ENCODE measurements around the gene ASTN2.
A peak's percentile ranks its signal among the peaks of the same experiment; 100 is the strongest.

ASTN2 gene

DNA sequence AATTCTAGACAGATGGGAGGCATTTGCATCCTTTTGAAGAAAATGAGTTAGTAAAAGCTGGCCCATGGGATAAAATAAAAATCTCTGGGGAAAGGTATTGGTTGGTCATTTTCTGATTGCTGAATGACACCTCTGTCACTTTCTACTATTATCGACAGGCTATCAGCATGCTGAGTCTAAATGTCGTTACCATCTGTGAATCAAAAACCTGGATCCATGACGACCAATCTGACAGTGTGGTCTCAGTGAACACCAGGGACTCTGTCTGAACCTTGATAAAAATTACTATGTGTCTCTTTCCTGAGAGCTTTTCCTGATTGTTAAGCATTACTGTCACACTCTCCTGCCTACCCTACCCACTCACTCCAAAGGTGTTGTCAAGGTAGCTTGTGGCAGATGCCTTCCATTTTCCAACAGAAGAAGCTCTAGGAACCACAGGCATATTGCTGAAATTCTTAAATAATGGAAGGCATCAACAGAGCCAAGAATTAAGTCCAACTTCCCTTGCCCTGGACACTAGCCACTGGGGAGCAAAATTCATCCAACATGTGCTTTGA, 12.6 kb upstream of the ASTN2 start:
- Histone ChIP-seq H3K36me3 (replicated peaks in 1 of 2; ENCODE audit: control insufficient read depth in 2 of 2, insufficient read depth in 2 of 2, low read length in 2 of 2) (no peaks in the 10 kb centered on the region), H3K27me3 (ENCODE audit: control insufficient read depth in 3 of 3, insufficient read depth in 3 of 3, low read depth in 1 of 3, low read length in 3 of 3) (no peaks in the 10 kb centered on the region)
- no CpG with 5 or more reads among the region's 3 CpGs for WGBS, 2 donors (ENCODE audit: extremely low coverage in 2 of 2, insufficient read length in 2 of 2, insufficient replicate concordance in 1 of 2)

DNA sequence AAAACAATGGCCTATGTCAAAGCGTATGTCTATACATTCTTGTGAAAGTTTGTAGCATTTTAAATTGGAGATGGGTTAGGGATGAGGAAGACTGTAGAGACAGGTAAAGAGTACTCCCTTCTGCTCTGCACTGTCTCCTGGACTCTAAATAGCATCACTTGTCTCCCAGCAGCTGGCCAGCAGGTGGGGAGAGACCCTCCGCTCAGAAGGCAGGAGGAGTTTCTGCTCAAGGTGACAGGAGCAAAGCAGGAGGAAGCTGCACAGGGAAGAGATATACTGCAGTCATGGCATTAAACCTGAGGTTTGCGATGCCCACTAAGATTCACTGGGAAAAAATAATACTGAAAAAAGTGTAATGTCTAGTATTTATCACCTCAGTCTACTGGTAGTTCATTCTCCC, 10.7 kb upstream of the ASTN2 start:
- no peak overlapping the region for H3K4me3 ChIP-seq (ENCODE audit: low read length in 2 of 2)
- no peak overlapping the region for H2AFZ ChIP-seq (ENCODE audit: low read length)
- no peaks in the 10 kb centered on the region for H3K79me1 ChIP-seq (ENCODE audit: low read depth, low read length)
- no peak overlapping the region for H3K23ac ChIP-seq (ENCODE audit: low read depth, low read length, poor library complexity)
- H3K4me1 ChIP-seq (ENCODE audit: control insufficient read depth in 2 of 2, insufficient read depth in 1 of 2, low read depth in 1 of 2, low read length in 2 of 2) = no peaks in the 10 kb centered on the region
- peak overlapping the region; percentile 25 for H3K14ac ChIP-seq (ENCODE audit: low read length)
- DNase-seq (ENCODE audit: low spot score) = no peak
- H3K9me3 ChIP-seq (replicated peaks in 1 of 2; ENCODE audit: control insufficient read depth in 2 of 2, insufficient read depth in 1 of 2, low read depth in 1 of 2, low read length in 2 of 2) = no peaks in the 10 kb centered on the region
- H2BK120ac ChIP-seq (ENCODE audit: low read depth, low read length) = no peak overlapping the region
- no peak overlapping the region for H4K91ac ChIP-seq (ENCODE audit: low read depth, low read length, poor library complexity)
- no peak overlapping the region for H3K18ac ChIP-seq (ENCODE audit: low read length)
- no peak overlapping the region for H2BK12ac ChIP-seq (ENCODE audit: low read length)
- H3K4me2 ChIP-seq (ENCODE audit: insufficient read depth, low read length, poor library complexity, severe bottlenecking) = no peak overlapping the region
- H2AK5ac ChIP-seq (ENCODE audit: low read depth, low read length) = no peak overlapping the region
- H3K4ac ChIP-seq (ENCODE audit: low read length) = no peak overlapping the region
- no peak overlapping the region for H3K27ac ChIP-seq (replicated peaks; ENCODE audit: low read length)
- H4K8ac ChIP-seq (ENCODE audit: low read depth, low read length) = no peak overlapping the region
- H3K27me3 ChIP-seq (ENCODE audit: control insufficient read depth in 3 of 3, insufficient read depth in 3 of 3, low read depth in 1 of 3, low read length in 3 of 3) = no peaks in the 10 kb centered on the region
- no CpG with 5 or more reads among the region's 3 CpGs for WGBS, 2 donors (ENCODE audit: extremely low coverage in 2 of 2, insufficient read length in 2 of 2, insufficient replicate concordance in 1 of 2)
- no peak overlapping the region for H2BK5ac ChIP-seq (ENCODE audit: low read length)
- H3K9ac ChIP-seq (ENCODE audit: low read depth, low read length, poor library complexity) = no peak overlapping the region
- H3K36me3 ChIP-seq (replicated peaks in 1 of 2; ENCODE audit: control insufficient read depth in 2 of 2, insufficient read depth in 2 of 2, low read length in 2 of 2) = no peaks in the 10 kb centered on the region
- no peak overlapping the region for H2BK15ac ChIP-seq (ENCODE audit: low read length)

More for the DNA sequence above, 12.6 kb upstream of the ASTN2 start:
- H3K79me1 ChIP-seq (ENCODE audit: low read depth, low read length) = no peaks in the 10 kb centered on the region
- no peak for DNase-seq (ENCODE audit: low spot score)
- H4K91ac ChIP-seq (ENCODE audit: low read depth, low read length, poor library complexity) = no peak overlapping the region
- H3K4me3 ChIP-seq (ENCODE audit: low read length in 2 of 2) = no peak overlapping the region
- no peak overlapping the region for H3K4ac ChIP-seq (ENCODE audit: low read length)
- H3K4me1 ChIP-seq (ENCODE audit: control insufficient read depth in 2 of 2, insufficient read depth in 1 of 2, low read depth in 1 of 2, low read length in 2 of 2) = no peaks in the 10 kb centered on the region
- no peak overlapping the region for H2BK120ac ChIP-seq (ENCODE audit: low read depth, low read length)
- no peak overlapping the region for H2BK12ac ChIP-seq (ENCODE audit: low read length)
- H2AK5ac ChIP-seq (ENCODE audit: low read depth, low read length) = no peak overlapping the region
- no peak overlapping the region for H3K27ac ChIP-seq (replicated peaks; ENCODE audit: low read length)
- no peak overlapping the region for H3K4me2 ChIP-seq (ENCODE audit: insufficient read depth, low read length, poor library complexity, severe bottlenecking)
- H2AFZ ChIP-seq (ENCODE audit: low read length) = no peak overlapping the region
- no peak overlapping the region for H4K8ac ChIP-seq (ENCODE audit: low read depth, low read length)
- no peaks in the 10 kb centered on the region for H3K9me3 ChIP-seq (replicated peaks in 1 of 2; ENCODE audit: control insufficient read depth in 2 of 2, insufficient read depth in 1 of 2, low read depth in 1 of 2, low read length in 2 of 2)
- no peak overlapping the region for H3K14ac ChIP-seq (ENCODE audit: low read length)
- H3K23ac ChIP-seq (ENCODE audit: low read depth, low read length, poor library complexity) = no peak overlapping the region
- no peak overlapping the region for H2BK5ac ChIP-seq (ENCODE audit: low read length)
- no peak overlapping the region for H2BK15ac ChIP-seq (ENCODE audit: low read length)
- H3K9ac ChIP-seq (ENCODE audit: low read depth, low read length, poor library complexity) = no peak overlapping the region
- H3K18ac ChIP-seq (ENCODE audit: low read length) = no peak overlapping the region

DNA sequence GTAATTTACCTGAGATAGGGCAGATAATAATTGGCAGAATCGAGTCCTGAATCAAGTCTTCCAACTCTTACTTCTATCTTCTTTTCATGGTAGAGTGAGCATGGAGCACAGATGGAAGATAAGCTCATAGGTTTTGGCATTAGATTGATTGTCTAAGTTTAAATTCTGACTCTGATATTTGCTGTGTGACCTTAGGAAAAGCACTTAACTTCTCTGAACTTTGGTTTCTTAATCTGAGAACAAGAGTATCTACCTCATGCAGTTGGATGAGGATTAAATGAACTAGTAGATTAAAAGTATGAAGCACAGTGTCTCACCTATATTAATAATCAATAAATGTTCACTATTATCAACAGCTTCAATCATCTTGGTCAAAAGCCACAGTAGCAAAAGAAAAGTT, 9.4 kb upstream of the ASTN2 start:
- Histone ChIP-seq H3K27me3 (ENCODE audit: control insufficient read depth in 3 of 3, insufficient read depth in 3 of 3, low read depth in 1 of 3, low read length in 3 of 3) (peaks cover 0 to 6% (median 0%) of the 10 kb centered on the region in 3 experiments), H3K14ac (ENCODE audit: low read length) (no peak overlapping the region), H3K4ac (ENCODE audit: low read length) (no peak overlapping the region), H2BK120ac (ENCODE audit: low read depth, low read length) (no peak overlapping the region), H3K18ac (ENCODE audit: low read length) (no peak overlapping the region), H3K9me3 (replicated peaks in 1 of 2; ENCODE audit: control insufficient read depth in 2 of 2, insufficient read depth in 1 of 2, low read depth in 1 of 2, low read length in 2 of 2) (no peaks in the 10 kb centered on the region), H4K91ac (ENCODE audit: low read depth, low read length, poor library complexity) (no peak overlapping the region), H2AFZ (ENCODE audit: low read length) (no peak overlapping the region), H3K79me1 (ENCODE audit: low read depth, low read length) (no peaks in the 10 kb centered on the region), H2AK5ac (ENCODE audit: low read depth, low read length) (no peak overlapping the region), H3K27ac (replicated peaks; ENCODE audit: low read length) (no peak overlapping the region), H3K36me3 (replicated peaks in 1 of 2; ENCODE audit: control insufficient read depth in 2 of 2, insufficient read depth in 2 of 2, low read length in 2 of 2) (no peaks in the 10 kb centered on the region), H2BK15ac (ENCODE audit: low read length) (no peak overlapping the region), H3K4me3 (ENCODE audit: low read length in 2 of 2) (no peak overlapping the region), H2BK12ac (ENCODE audit: low read length) (no peak overlapping the region), H3K4me1 (ENCODE audit: control insufficient read depth in 2 of 2, insufficient read depth in 1 of 2, low read depth in 1 of 2, low read length in 2 of 2) (no peaks in the 10 kb centered on the region), H4K8ac (ENCODE audit: low read depth, low read length) (no peak overlapping the region), H2BK5ac (ENCODE audit: low read length) (no peak overlapping the region), H3K4me2 (ENCODE audit: insufficient read depth, low read length, poor library complexity, severe bottlenecking) (no peak overlapping the region), H3K9ac (ENCODE audit: low read depth, low read length, poor library complexity) (no peak overlapping the region), H3K23ac (ENCODE audit: low read depth, low read length, poor library complexity) (no peak overlapping the region)
- no CpG with 5 or more reads among the region's 1 CpG for WGBS, 2 donors (ENCODE audit: extremely low coverage in 2 of 2, insufficient read length in 2 of 2, insufficient replicate concordance in 1 of 2)
- no peak for DNase-seq (ENCODE audit: low spot score)

DNA sequence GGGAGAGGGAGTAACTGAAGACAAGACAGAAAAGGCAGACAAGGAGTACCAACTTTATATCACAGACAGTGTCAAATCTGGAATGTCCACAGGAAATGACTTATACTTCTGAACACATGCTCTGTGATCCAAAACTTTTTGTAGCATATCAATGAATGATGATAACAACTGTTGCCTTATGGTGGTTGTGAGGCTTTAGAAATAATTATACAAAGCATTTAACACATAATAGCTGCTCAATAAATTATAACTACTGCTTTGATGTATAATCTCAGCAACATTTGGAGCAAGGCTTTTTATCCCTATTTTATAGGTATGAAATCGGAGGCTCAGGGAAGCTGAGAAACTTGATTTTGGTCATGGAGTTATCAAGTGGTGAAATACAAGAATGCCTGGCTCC, 3.3 kb upstream of the ASTN2 start:
- Histone ChIP-seq H3K27me3 (ENCODE audit: control insufficient read depth in 3 of 3, insufficient read depth in 3 of 3, low read depth in 1 of 3, low read length in 3 of 3) (peaks cover under 1 to 46% (median 15%) of the 10 kb centered on the region in 3 experiments), H2BK15ac (ENCODE audit: low read length) (no peak overlapping the region), H3K9me3 (replicated peaks in 1 of 2; ENCODE audit: control insufficient read depth in 2 of 2, insufficient read depth in 1 of 2, low read depth in 1 of 2, low read length in 2 of 2) (no peaks in the 10 kb centered on the region), H2AFZ (ENCODE audit: low read length) (no peak overlapping the region), H3K4me1 (ENCODE audit: control insufficient read depth in 2 of 2, insufficient read depth in 1 of 2, low read depth in 1 of 2, low read length in 2 of 2) (peaks cover 0 to 6% of the 10 kb centered on the region in 2 donors), H2BK5ac (ENCODE audit: low read length) (no peak overlapping the region), H3K14ac (ENCODE audit: low read length) (no peak overlapping the region), H3K4ac (ENCODE audit: low read length) (no peak overlapping the region), H2BK120ac (ENCODE audit: low read depth, low read length) (no peak overlapping the region), H3K36me3 (replicated peaks in 1 of 2; ENCODE audit: control insufficient read depth in 2 of 2, insufficient read depth in 2 of 2, low read length in 2 of 2) (no peaks in the 10 kb centered on the region), H4K91ac (ENCODE audit: low read depth, low read length, poor library complexity) (no peak overlapping the region), H3K23ac (ENCODE audit: low read depth, low read length, poor library complexity) (no peak overlapping the region), H3K9ac (ENCODE audit: low read depth, low read length, poor library complexity) (no peak overlapping the region), H4K8ac (ENCODE audit: low read depth, low read length) (no peak overlapping the region), H3K27ac (replicated peaks; ENCODE audit: low read length) (no peak overlapping the region), H3K4me3 (ENCODE audit: low read length in 2 of 2) (no peak overlapping the region), H3K18ac (ENCODE audit: low read length) (no peak overlapping the region), H2BK12ac (ENCODE audit: low read length) (no peak overlapping the region), H2AK5ac (ENCODE audit: low read depth, low read length) (no peak overlapping the region), H3K79me1 (ENCODE audit: low read depth, low read length) (no peaks in the 10 kb centered on the region), H3K4me2 (ENCODE audit: insufficient read depth, low read length, poor library complexity, severe bottlenecking) (no peak overlapping the region)
- DNase-seq (ENCODE audit: low spot score) = no peak
- WGBS, 2 donors (ENCODE audit: extremely low coverage in 2 of 2, insufficient read length in 2 of 2, insufficient replicate concordance in 1 of 2) = no CpG with 5 or more reads among the region's 1 CpG
